Astrocyte (in vitro differentiated cells and primary cell): Measurements from ENCODE around the gene BICC1. TPM values are rescaled to one million over a fixed set of nuclear protein-coding genes. Genes with fewer than 3 reads are reported as not detected.

ENCODE experiments used
- DNase-seq: peaks from one replicate; pipeline ENCODE4 v3.0.0-alpha.2; 2010; ENCODE audit warnings: low read depth
- FAIRE-seq: peaks from 2 replicates; lab custom pipeline; 2011; peaks lifted over from hg19 to GRCh38; lab: Jason Lieb, UNC
- H2AFZ ChIP-seq: 2 replicates; pipeline ENCODE4 v1.6.0; 2012; ENCODE audit warnings: low read depth, low read length, inconsistent platforms
- H3K27ac ChIP-seq: 2 replicates; pipeline ENCODE4 v1.5.1; 2011; ENCODE audit warnings: low read depth, low read length, inconsistent platforms
- H3K27me3 ChIP-seq: 2 replicates; pipeline ENCODE4 v1.6.0; 2011; ENCODE audit warnings: low read length, inconsistent platforms; ENCODE audit not compliant: insufficient read depth
- H3K36me3 ChIP-seq: 2 replicates; pipeline ENCODE4 v1.5.1; 2011; ENCODE audit warnings: low read length, inconsistent platforms; ENCODE audit not compliant: insufficient read depth
- H3K4me1 ChIP-seq: 2 replicates; pipeline ENCODE4 v1.5.1; 2011; ENCODE audit warnings: low read length, inconsistent platforms; ENCODE audit not compliant: insufficient read depth
- H3K4me2 ChIP-seq: 2 replicates; pipeline ENCODE4 v1.6.0; 2012; ENCODE audit warnings: low read length, inconsistent platforms
- H3K4me3 ChIP-seq: 2 replicates; pipeline ENCODE4 v1.5.1; 2011; ENCODE audit warnings: low read depth, mild to moderate bottlenecking, low read length, inconsistent platforms; ENCODE audit not compliant: insufficient read depth
- H3K79me2 ChIP-seq: 2 replicates; pipeline ENCODE4 v1.6.0; 2012; ENCODE audit warnings: mild to moderate bottlenecking, low read length, inconsistent platforms; ENCODE audit not compliant: insufficient read depth
- H3K9ac ChIP-seq: 2 replicates; pipeline ENCODE4 v1.6.0; 2012; ENCODE audit warnings: mild to moderate bottlenecking, low read length, inconsistent platforms
- H3K9me3 ChIP-seq: 2 replicates; pipeline ENCODE4 v1.5.1; 2012; ENCODE audit warnings: low read depth, mild to moderate bottlenecking, low read length, inconsistent platforms; ENCODE audit not compliant: insufficient read depth
- H4K20me1 ChIP-seq: 2 replicates; pipeline ENCODE4 v1.6.0; 2012; ENCODE audit warnings: low read length, inconsistent platforms; ENCODE audit not compliant: insufficient read depth
- H3K27ac Mint-ChIP-seq: one replicate; pipeline ENCODE4 v1.8.0; 2021; ENCODE audit warnings: mild to moderate bottlenecking, mixed read lengths; ENCODE audit not compliant: unreplicated experiment
- H3K27me3 Mint-ChIP-seq: one replicate; pipeline ENCODE4 v1.8.0; 2021; ENCODE audit warnings: low read depth, mixed read lengths; ENCODE audit not compliant: unreplicated experiment
- H3K36me3 Mint-ChIP-seq: one replicate; pipeline ENCODE4 v1.8.0; 2021; ENCODE audit warnings: low read depth, mixed read lengths; ENCODE audit not compliant: unreplicated experiment
- H3K4me1 Mint-ChIP-seq: one replicate; pipeline ENCODE4 v1.8.0; 2021; ENCODE audit warnings: low read depth, mixed read lengths; ENCODE audit not compliant: unreplicated experiment
- H3K4me3 Mint-ChIP-seq: one replicate; pipeline ENCODE4 v1.8.0; 2021; ENCODE audit warnings: mild to moderate bottlenecking, moderate library complexity, mixed read lengths; ENCODE audit not compliant: unreplicated experiment
- H3K9me3 Mint-ChIP-seq: one replicate; pipeline ENCODE4 v1.8.0; 2021; ENCODE audit warnings: mild to moderate bottlenecking, mixed read lengths; ENCODE audit not compliant: unreplicated experiment
- CTCF ChIP-seq: IDR thresholded peaks from 2 replicates; pipeline ENCODE4 v1.5.1; 2011; ENCODE audit warnings: low read depth, mild to moderate bottlenecking, inconsistent platforms, low read length, moderate library complexity; ENCODE audit not compliant: insufficient read depth
- EZH2 ChIP-seq: IDR thresholded peaks from 2 replicates; pipeline ENCODE4 v1.6.1; 2012; ENCODE audit warnings: mild to moderate bottlenecking, low read length, inconsistent platforms; ENCODE audit not compliant: insufficient read depth
- total RNA-seq: library from RNA; stranded (reverse); gene quantifications from 2 replicates; pipeline ENCODE4 v1.2.1, GENCODE V29; 2021

Gene BICC1
- total RNA-seq, 1 donor from 2014 or later, result 23.0 TPM

- no peak overlapping the region for H2AFZ ChIP-seq
- no peak for TF ChIP-seq EZH2
- no peak for TF ChIP-seq CTCF
- Mint-ChIP-seq H3K27ac (no peak overlapping the region), H3K36me3 (peaks cover 5% of the 10 kb centered on the region), H3K27me3 (no peaks in the 10 kb centered on the region), H3K4me3 (no peak overlapping the region), H3K4me1 (peaks cover 40% of the 10 kb centered on the region), H3K9me3 (peaks cover 3% of the 10 kb centered on the region)
- H3K27me3 ChIP-seq, result no peaks in the 10 kb centered on the region
- H3K4me3 ChIP-seq, result no peak overlapping the region
- DNase-seq (no peak), FAIRE-seq (no peak)
- peaks cover 44% of the 10 kb centered on the region for H3K4me1 ChIP-seq
- H3K4me2 ChIP-seq, result no peak overlapping the region
- H3K27ac ChIP-seq, result no peak overlapping the region
- H3K9me3 ChIP-seq, result no peaks in the 10 kb centered on the region
- peaks cover 19% of the 10 kb centered on the region for H3K79me2 ChIP-seq
- no peaks in the 10 kb centered on the region for H4K20me1 ChIP-seq
- no peak overlapping the region for H3K9ac ChIP-seq
- no peaks in the 10 kb centered on the region for H3K36me3 ChIP-seq
These were observed 139.1 kb downstream of the BICC1 start for GRCh38 chr10:58651742-58652141.

GRCh38 chr10:58653139-58653538, 140.5 kb downstream of the BICC1 start:
- Histone ChIP-seq H3K36me3 (no peaks in the 10 kb centered on the region), H4K20me1 (no peaks in the 10 kb centered on the region), H3K79me2 (peaks cover 28% of the 10 kb centered on the region), H3K27me3 (no peaks in the 10 kb centered on the region), H3K4me2 (peak overlapping the region; percentile 55), H3K9me3 (no peaks in the 10 kb centered on the region), H3K4me3 (no peak overlapping the region), H3K9ac (peak overlapping the region; percentile 31), H3K27ac (peak overlapping the region; percentile 11), H2AFZ (no peak overlapping the region), H3K4me1 (peaks cover 30% of the 10 kb centered on the region)
- H3K4me3 Mint-ChIP-seq, result no peak overlapping the region
- peaks cover 33% of the 10 kb centered on the region for H3K4me1 Mint-ChIP-seq
- peaks cover 6% of the 10 kb centered on the region for H3K9me3 Mint-ChIP-seq
- DNase-seq (peak; percentile 74), FAIRE-seq (peak; percentile 56)
- no peaks in the 10 kb centered on the region for H3K27me3 Mint-ChIP-seq
- H3K27ac Mint-ChIP-seq, result no peak overlapping the region
- peaks cover 8% of the 10 kb centered on the region for H3K36me3 Mint-ChIP-seq
- no peak for TF ChIP-seq CTCF
- no peak for TF ChIP-seq EZH2

GRCh38 chr10:58660575-58661255, 148.0 kb downstream of the BICC1 start:
- Histone ChIP-seq H2AFZ (no peak overlapping the region), H3K36me3 (no peaks in the 10 kb centered on the region), H3K27me3 (no peaks in the 10 kb centered on the region), H4K20me1 (no peaks in the 10 kb centered on the region), H3K27ac (peak overlapping the region; percentile 83), H3K9ac (peak overlapping the region; percentile 74), H3K4me2 (peak overlapping the region; percentile 78), H3K4me1 (peaks cover 30% of the 10 kb centered on the region), H3K79me2 (peaks cover 57% of the 10 kb centered on the region), H3K4me3 (peak overlapping the region; percentile 20), H3K9me3 (no peaks in the 10 kb centered on the region)
- DNase-seq (peak; percentile 73), FAIRE-seq (peak; percentile 78)
- peaks cover 23% of the 10 kb centered on the region for H3K4me1 Mint-ChIP-seq
- H3K36me3 Mint-ChIP-seq, result peaks cover 11% of the 10 kb centered on the region
- TF ChIP-seq CTCF (no peak), EZH2 (no peak)
- H3K4me3 Mint-ChIP-seq, result peak overlapping the region; percentile 15
- no peaks in the 10 kb centered on the region for H3K27me3 Mint-ChIP-seq
- peaks cover 14% of the 10 kb centered on the region for H3K9me3 Mint-ChIP-seq
- peak overlapping the region; percentile 85 for H3K27ac Mint-ChIP-seq
